KOPT-K1 (cell line): ENCODE measurements around the gene EFNA2.

Experiments used
- H3K27ac ChIP-seq: fragments of 200-600 bp; sonication (generic); 2 replicates; pipeline ENCODE4 v1.5.1; 2016; ENCODE audit warnings: antibody characterized with exemption, mild to moderate bottlenecking, low read depth, low read length; ENCODE audit not compliant: poor library complexity, severe bottlenecking
- H3K36me3 ChIP-seq: fragments of 200-600 bp; sonication (generic); 2 replicates; pipeline ENCODE4 v1.5.1; 2017; ENCODE audit warnings: antibody characterized with exemption, mild to moderate bottlenecking, low read length, moderate library complexity; ENCODE audit not compliant: insufficient read depth
- H3K9me3 ChIP-seq: fragments of 200-600 bp; sonication (generic); 2 replicates; pipeline ENCODE4 v1.5.1; 2017; ENCODE audit warnings: antibody characterized with exemption, low read length, mild to moderate bottlenecking; ENCODE audit not compliant: insufficient read depth, poor library complexity, severe bottlenecking

The EFNA2 gene

DNA sequence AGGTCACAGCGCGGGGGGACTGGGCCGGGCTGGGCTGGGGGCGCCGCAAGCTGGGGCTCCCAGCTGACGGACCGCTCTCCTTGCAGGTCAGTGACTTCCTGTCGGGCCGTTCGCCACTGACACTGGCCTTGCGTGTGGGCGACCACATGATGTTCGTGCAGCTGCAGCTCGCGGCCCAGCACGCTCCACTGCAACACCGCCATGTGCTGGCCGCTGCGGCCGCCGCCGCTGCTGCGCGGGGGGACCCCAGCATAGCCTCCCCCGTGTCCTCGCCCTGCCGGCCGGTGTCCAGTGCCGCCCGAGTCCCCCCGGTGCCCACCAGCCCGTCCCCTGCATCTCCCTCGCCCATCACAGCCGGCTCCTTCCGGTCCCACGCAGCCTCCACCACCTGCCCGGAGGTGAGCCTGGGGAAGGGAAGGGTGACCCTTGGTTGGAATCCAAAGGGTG is 31.6 kb upstream of the EFNA2 start:
- H3K9me3 ChIP-seq: no peaks in the 10 kb centered on the region
- H3K27ac ChIP-seq: peak overlapping the region; percentile 88
- H3K36me3 ChIP-seq: peaks cover 50% of the 10 kb centered on the region

GRCh38 chr19:1254530-1255185 is 31.0 kb upstream of the EFNA2 start:
- Histone ChIP-seq H3K27ac (no peak overlapping the region), H3K36me3 (peaks cover 50% of the 10 kb centered on the region), H3K9me3 (no peaks in the 10 kb centered on the region)

DNA sequence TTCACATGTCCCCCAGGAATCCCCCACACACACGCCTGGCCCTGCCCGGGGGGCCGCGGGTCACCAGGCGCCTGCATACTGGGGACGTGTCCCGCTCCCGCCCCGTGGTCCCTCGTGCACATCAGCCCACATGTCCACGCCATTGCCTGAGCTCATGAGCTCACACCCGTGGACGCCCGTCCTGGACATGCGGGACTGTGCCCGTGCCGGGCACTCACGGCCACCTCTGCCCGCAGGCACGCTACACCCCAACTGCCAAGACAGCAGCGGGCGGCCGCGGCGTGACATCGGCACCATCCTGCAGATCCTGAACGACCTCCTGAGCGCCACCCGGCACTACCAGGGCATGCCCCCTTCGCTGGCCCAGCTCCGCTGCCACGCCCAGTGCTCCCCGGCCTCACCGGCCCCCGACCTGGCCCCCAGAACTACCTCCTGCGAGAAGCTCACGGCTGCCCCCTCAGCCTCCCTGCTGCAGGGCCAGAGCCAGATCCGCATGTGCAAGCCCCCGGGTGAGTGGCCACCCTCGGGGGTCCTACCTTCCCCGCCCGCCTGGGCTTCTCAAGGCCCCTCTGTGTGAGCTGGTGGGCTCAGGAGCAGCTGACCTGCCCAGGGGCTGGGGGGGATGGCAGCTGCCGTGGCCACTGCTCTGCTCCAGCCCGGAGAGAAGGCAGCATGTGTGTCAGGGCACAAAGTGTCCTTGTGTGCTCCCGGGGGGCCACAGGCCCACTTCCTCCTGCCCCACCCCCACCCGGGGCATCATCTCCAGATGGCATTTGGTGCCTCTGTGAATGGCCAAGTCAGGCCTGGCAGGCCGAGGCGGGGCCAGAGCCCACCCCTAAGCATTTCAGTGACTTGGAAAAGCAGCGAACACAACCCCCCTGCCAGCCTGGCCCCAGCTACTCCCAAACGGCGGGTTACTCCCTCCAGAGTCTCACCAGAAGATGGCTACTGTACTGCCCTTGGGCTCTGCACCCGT is 30.2 kb upstream of the EFNA2 start:
- no peak overlapping the region for H3K27ac ChIP-seq
- H3K9me3 ChIP-seq: no peaks in the 10 kb centered on the region
- peaks cover 50% of the 10 kb centered on the region for H3K36me3 ChIP-seq

DNA sequence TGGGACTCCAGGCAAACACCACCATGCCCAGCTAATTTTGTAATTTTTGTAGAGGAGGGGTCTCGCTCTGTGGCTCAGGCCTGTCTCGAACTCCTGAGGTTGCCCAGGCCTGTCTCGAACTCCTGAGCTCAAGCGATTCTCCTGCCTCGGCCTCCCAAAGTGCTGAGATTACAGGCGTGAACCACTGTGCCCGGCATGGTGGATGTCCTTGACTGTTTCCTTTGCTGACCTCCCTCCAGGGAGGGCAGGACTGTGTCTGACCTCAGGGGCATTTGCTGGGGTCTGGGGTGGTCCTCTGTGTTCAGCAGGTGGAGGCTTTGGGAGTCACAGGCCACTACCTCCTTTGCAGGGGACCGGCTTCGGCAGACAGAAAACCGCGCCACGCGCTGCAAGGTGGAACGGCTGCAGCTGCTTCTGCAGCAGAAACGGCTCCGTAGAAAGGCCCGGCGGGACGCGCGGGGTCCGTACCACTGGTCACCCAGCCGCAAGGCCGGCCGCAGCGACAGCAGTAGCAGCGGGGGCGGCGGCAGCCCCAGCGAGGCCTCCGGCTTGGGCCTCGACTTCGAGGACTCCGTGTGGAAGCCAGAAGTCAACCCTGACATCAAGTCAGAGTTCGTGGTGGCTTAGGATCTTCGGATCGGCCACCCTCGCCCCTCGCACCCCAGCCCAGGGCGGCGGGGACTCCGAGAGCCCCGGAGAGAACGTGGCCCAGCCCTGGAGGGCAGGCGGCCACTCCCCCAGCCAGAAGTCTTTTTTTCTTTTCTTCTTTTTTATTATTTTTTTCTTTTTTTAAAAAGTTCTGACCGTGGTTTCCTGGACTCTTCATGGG is 28.8 kb upstream of the EFNA2 start:
- Histone ChIP-seq H3K27ac (no peak overlapping the region), H3K9me3 (no peaks in the 10 kb centered on the region), H3K36me3 (peaks cover 50% of the 10 kb centered on the region)

DNA sequence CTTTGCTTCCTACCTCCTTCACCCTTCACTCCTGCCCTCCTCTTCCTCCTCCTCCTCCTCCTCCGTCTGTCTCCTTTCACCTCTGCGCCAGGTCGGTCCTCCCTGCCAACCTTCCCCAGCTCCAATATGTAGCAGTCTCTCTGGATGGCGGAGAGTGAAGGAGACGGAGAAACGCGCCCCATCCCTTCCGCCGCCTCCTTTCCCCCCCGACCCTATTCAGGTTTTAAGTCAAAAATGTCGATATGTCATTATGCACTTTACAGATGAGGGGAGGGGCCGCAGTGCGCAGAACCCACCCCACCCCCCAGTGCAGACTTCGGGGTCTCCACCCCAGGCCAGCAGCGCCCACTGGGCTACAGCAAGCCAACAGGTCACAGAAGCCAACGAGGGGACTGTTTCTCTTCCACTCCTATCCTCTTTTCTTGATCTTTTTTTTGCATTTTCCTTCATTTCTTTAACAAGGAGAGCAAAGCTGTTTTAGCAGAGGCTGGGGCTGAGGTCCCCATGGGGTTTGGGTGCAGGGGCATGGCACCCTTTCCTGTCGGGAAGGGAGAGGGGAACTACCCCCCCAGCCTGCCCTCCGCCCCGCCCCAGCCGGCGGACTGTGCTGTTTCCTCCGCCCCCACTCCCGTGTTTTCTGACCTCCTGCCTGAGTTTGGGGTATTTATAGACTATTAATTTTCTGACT is 28.1 kb upstream of the EFNA2 start:
- Histone ChIP-seq H3K36me3 (peaks cover 50% of the 10 kb centered on the region), H3K9me3 (no peaks in the 10 kb centered on the region), H3K27ac (peak overlapping the region; percentile 88)

DNA sequence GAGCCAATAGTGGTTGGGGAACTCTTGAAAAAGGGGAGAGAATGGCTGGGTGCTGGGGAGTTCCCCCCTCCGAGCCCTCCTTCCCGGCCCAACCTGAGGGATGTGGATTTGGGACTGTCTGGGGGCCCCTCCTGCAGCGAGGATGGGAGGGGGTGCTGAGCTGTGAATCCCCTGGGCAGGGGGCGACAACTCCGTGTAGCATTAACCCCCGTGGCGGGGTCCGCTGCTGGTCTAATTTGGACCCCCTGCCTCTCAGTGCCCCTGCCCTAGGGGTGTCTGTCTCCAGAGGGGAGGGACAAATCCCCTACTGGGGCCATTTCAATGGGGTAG is 27.5 kb upstream of the EFNA2 start:
- Histone ChIP-seq H3K36me3 (peaks cover 50% of the 10 kb centered on the region), H3K9me3 (no peaks in the 10 kb centered on the region), H3K27ac (peak overlapping the region; percentile 88)

DNA sequence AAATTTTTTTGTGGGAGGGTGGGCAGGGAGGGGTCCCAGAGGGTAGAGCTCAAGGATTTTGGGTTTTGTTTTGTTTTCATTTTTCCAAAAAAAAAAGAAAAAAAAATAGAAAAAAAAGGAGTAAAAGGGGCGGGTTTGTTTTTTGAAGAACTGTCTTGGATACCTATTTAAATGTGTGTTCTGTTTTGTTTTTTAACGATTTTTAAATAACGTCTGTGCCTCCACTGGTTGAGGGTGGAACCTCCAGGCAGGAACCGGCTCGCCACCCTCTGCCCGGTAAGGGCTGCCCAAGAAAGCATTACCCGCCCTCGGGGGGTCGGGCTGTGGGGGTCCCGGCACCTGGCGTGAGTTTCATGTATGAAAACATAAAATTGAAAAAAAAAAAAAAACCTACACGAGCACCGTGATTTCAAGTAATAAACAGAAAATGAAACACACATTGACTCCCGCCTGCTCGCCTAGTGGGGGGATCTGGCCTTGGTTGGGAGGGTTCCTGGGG is 26.9 kb upstream of the EFNA2 start:
- H3K9me3 ChIP-seq: no peaks in the 10 kb centered on the region
- H3K27ac ChIP-seq: peak overlapping the region; percentile 88
- H3K36me3 ChIP-seq: peaks cover 47% of the 10 kb centered on the region

DNA sequence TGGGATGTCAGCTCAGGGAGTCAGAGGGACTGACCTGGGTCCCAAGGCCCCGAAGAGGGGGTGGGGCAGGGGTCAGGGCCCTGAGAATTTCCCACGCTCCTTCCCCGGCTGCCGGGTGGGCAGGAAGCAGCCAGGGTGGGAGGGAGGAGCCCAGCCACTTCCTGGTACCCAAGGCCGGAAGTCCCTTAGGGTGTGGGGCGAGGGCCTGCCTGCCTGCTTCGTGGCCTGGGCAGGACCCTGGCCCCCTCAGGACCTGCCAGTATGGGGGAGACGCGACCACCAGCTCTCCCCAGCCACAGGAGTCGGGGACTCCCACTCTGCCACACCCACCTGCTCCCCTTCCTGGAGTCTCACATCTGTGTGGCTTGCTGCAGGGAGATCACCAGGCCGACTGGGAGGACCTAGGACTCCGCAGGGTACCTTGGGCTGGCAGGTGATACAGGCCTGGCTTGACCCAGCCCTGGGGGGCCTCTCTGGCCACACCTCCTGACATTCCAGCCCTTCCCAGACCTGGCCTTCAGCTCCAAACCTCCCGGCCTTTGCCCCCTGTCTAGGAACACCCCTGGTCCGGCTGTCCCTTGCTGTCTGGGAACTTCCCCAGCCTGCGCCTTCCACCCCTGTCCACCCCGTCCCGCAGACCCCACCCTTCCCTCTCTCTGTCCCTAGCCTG is 26.3 kb upstream of the EFNA2 start:
- H3K27ac ChIP-seq: peak overlapping the region; percentile 88
- H3K9me3 ChIP-seq: no peaks in the 10 kb centered on the region
- H3K36me3 ChIP-seq: peaks cover 41% of the 10 kb centered on the region

- Histone ChIP-seq H3K27ac (peak overlapping the region; percentile 88), H3K9me3 (no peaks in the 10 kb centered on the region)
Observed at GRCh38 chr19:1259876-1260748, 25.6 kb upstream of the EFNA2 start.

GRCh38 chr19:1260749-1261537 is 24.7 kb upstream of the EFNA2 start:
- peaks cover 25% of the 10 kb centered on the region for H3K36me3 ChIP-seq
- peak overlapping the region; percentile 88 for H3K27ac ChIP-seq
- H3K9me3 ChIP-seq: no peaks in the 10 kb centered on the region

More at GRCh38 chr19:1259876-1260748, 25.6 kb upstream of the EFNA2 start:
- H3K36me3 ChIP-seq: peaks cover 33% of the 10 kb centered on the region

DNA sequence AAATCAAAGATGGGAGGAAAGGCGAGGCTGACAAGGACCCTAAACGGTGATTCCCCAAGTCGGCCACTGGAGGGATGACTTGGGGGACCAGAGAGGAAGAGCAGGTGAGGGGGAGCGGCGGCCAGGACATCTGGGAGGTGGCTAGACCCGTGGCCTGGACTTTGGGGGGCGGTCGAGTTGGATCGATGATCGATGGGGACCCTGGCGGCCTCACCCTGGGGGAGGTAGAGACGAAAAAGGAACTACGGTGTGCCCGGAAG is 24.2 kb upstream of the EFNA2 start:
- no peaks in the 10 kb centered on the region for H3K9me3 ChIP-seq
- H3K27ac ChIP-seq: peak overlapping the region; percentile 87
- H3K36me3 ChIP-seq: peaks cover 20% of the 10 kb centered on the region

GRCh38 chr19:1261798-1262622 is 23.7 kb upstream of the EFNA2 start:
- no peaks in the 10 kb centered on the region for H3K9me3 ChIP-seq
- H3K36me3 ChIP-seq: peaks cover 14% of the 10 kb centered on the region
- peak overlapping the region; percentile 87 for H3K27ac ChIP-seq
